Hepatocyte (in vitro differentiated cells): ENCODE measurements around the gene MRPS31. TPM values are rescaled to one million over a fixed set of nuclear protein-coding genes. Genes with fewer than 3 reads are reported as not detected.

Experiments
- DNase-seq: peaks from one replicate; pipeline ENCODE4 v3.0.0-alpha.2; 2016; ENCODE audit warnings: low spot score
- H2AFZ ChIP-seq: fragments of 200-600 bp; sonication (generic); 2 replicates; pipeline ENCODE4 v1.6.0; 2016; ENCODE audit warnings: antibody characterized with exemption, mild to moderate bottlenecking
- H3K27ac ChIP-seq: fragments of 200-600 bp; sonication (generic); 2 replicates; pipeline ENCODE4 v1.5.1; 2016; ENCODE audit warnings: mild to moderate bottlenecking
- H3K27me3 ChIP-seq: fragments of 200-600 bp; sonication (generic); 2 replicates; pipeline ENCODE4 v1.6.1; 2016
- H3K36me3 ChIP-seq: fragments of 200-600 bp; sonication (generic); replicated peaks from 2 replicates; pipeline ENCODE4 v1.5.1; 2016; ENCODE audit warnings: low read depth; ENCODE audit not compliant: insufficient read depth
- H3K4me1 ChIP-seq: fragments of 200-600 bp; sonication (generic); 2 replicates; pipeline ENCODE4 v1.5.1; 2016; ENCODE audit warnings: mild to moderate bottlenecking, moderate library complexity; ENCODE audit not compliant: insufficient read depth
- H3K4me2 ChIP-seq: fragments of 200-600 bp; sonication (generic); 2 replicates; pipeline ENCODE4 v1.6.0; 2016
- H3K4me3 ChIP-seq: fragments of 200-600 bp; sonication (generic); 2 replicates; pipeline ENCODE4 v1.5.1; 2016; ENCODE audit warnings: mild to moderate bottlenecking
- H3K79me2 ChIP-seq: fragments of 200-600 bp; sonication (generic); 2 replicates; pipeline ENCODE4 v1.6.0; 2017; ENCODE audit warnings: mild to moderate bottlenecking
- H3K9me2 ChIP-seq: fragments of 200-600 bp; sonication (generic); replicated peaks from 2 replicates; pipeline ENCODE4 v1.6.0; 2017; ENCODE audit warnings: mild to moderate bottlenecking; ENCODE audit not compliant: insufficient read depth
- H3K9me3 ChIP-seq: fragments of 200-600 bp; sonication (generic); 2 replicates; pipeline ENCODE4 v1.5.1; 2016; ENCODE audit warnings: low read depth, mild to moderate bottlenecking
- H4K20me1 ChIP-seq: fragments of 200-600 bp; sonication (generic); 2 replicates; pipeline ENCODE4 v1.6.0; 2016; ENCODE audit warnings: mild to moderate bottlenecking; ENCODE audit not compliant: insufficient read depth, poor library complexity, severe bottlenecking
- EZH2 ChIP-seq: fragments of 200-600 bp; sonication (generic); IDR thresholded peaks from 2 replicates; pipeline ENCODE4 v1.6.1; 2016; ENCODE audit warnings: antibody characterized with exemption, mild to moderate bottlenecking, borderline replicate concordance
- EZH2phosphoT487 ChIP-seq: fragments of 200-600 bp; sonication (generic); IDR thresholded peaks from one replicate; pipeline ENCODE4 v1.6.1; 2018; ENCODE audit warnings: antibody characterized with exemption, mild to moderate bottlenecking, low read depth, moderate library complexity; ENCODE audit not compliant: unreplicated experiment, severe bottlenecking
- WGBS: methylation state at CpG from one replicate; pipeline ENCODE4 v1.1.6; 2016; ENCODE audit warnings: low lambda C conversion rate; ENCODE audit errors: missing lambda C conversion rate; 5-methylcytosine and 5-hydroxymethylcytosine counted together
- polyA plus RNA-seq: library from polyadenylated mRNA; unstranded; fragments of >200 nt; fragmentation: Nextera tagmentation; extraction: Ambion mirVana; gene quantifications from 2 replicates; pipeline ENCODE4 v1.2.1, GENCODE V29; 2016
- total RNA-seq: library from RNA; depleted of rRNA; stranded (reverse); fragments of >200 nt; gene quantifications from 2 replicates; pipeline ENCODE4 v1.2.3, GENCODE V29; 2014
- TF ChIP-seq, protein P1 (sequence below): fragments of 200-600 bp; sonication (generic); IDR thresholded peaks from 2 replicates; pipeline ENCODE4 v1.5.1; 2016; ENCODE audit warnings: antibody characterized with exemption, mild to moderate bottlenecking; ENCODE audit not compliant: poor library complexity

The MRPS31 gene
- total and polyA plus RNA-seq, 2 experiments from 2014 or later, result 27.7 to 34.6 TPM

DNA sequence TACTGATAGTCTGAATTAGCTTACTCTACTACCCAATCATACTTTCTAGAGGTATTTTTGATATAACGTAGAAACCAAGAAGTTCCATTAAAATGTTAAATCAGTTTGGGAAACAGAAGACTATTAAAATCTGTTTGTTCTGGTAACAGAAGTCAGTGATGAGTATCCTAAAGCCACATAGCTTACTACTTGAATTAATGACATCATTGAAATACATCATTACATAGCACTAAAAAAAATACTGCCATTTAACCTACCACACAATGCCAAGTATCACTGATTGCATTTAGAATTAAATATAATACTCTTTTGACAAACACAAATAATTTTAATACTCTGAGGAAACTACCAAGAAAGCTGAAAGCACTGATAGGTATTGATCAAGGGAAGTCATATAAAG, 5.4 kb downstream of the MRPS31 start:
- no peak overlapping the region for H3K27ac ChIP-seq
- 94% methylated on average over 1 of the region's 1 CpG for WGBS

DNA sequence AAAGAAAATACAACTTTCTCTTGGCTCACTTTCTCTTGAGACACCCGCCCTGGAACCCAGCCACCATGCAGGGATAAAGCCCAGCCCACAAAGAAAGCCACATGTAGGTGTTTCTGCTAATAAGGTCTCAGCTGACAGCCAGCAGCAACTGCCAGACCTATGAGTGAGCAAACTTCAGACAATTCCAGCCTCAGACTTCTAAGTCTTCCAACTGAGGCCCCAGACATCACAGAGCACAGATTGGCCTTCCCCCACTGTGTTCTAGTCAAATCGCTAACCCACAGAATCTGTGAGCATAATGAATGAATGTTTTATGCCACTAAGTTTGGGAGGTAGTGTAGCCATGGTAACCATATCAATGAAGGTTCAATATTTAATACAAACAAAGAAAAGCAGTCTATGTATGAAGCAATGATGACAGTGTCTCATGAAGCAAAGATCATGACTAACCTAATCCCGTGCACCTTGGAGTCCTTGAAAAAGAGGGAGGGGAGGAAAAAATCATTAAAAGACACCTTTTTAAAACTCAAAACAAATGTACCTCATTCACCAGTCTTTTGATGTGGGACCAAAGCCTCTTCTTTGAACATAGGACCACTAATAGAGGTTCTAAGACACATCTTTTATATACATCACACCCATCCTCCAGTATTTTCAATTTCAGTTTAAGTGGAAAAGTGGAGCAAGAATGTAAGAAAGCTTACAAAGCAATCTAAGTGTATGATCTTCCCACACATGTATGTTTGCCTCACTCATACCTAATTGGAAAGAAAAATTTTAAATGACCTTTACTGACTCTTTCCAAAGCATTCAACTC, 6.2 kb downstream of the MRPS31 start:
- Histone ChIP-seq H3K27ac (no peak overlapping the region), H2AFZ (no peak overlapping the region), H3K79me2 (peaks cover 16% of the 10 kb centered on the region), H3K27me3 (no peaks in the 10 kb centered on the region), H3K9me2 (no peaks in the 10 kb centered on the region), H3K36me3 (no peaks in the 10 kb centered on the region), H3K9me3 (no peaks in the 10 kb centered on the region), H3K4me2 (no peak overlapping the region), H3K4me1 (peaks cover 4% of the 10 kb centered on the region), H3K4me3 (no peak overlapping the region), H4K20me1 (no peaks in the 10 kb centered on the region)
- DNase-seq, result no peak
- WGBS, result 91% methylated on average over 3 of the region's 3 CpGs
- no peak for TF ChIP-seq EZH2
- TF ChIP-seq EZH2phosphoT487, result no peak
- TF ChIP-seq, protein P1, sequence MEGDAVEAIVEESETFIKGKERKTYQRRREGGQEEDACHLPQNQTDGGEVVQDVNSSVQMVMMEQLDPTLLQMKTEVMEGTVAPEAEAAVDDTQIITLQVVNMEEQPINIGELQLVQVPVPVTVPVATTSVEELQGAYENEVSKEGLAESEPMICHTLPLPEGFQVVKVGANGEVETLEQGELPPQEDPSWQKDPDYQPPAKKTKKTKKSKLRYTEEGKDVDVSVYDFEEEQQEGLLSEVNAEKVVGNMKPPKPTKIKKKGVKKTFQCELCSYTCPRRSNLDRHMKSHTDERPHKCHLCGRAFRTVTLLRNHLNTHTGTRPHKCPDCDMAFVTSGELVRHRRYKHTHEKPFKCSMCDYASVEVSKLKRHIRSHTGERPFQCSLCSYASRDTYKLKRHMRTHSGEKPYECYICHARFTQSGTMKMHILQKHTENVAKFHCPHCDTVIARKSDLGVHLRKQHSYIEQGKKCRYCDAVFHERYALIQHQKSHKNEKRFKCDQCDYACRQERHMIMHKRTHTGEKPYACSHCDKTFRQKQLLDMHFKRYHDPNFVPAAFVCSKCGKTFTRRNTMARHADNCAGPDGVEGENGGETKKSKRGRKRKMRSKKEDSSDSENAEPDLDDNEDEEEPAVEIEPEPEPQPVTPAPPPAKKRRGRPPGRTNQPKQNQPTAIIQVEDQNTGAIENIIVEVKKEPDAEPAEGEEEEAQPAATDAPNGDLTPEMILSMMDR, result no peak

More for the DNA sequence above, 5.4 kb downstream of the MRPS31 start:
- no peak for DNase-seq
- Histone ChIP-seq H3K4me2 (no peak overlapping the region), H2AFZ (no peak overlapping the region), H3K9me3 (no peaks in the 10 kb centered on the region), H3K27me3 (no peaks in the 10 kb centered on the region), H3K9me2 (no peaks in the 10 kb centered on the region), H3K4me1 (peaks cover 8% of the 10 kb centered on the region), H3K79me2 (peaks cover 16% of the 10 kb centered on the region), H3K4me3 (no peak overlapping the region), H3K36me3 (no peaks in the 10 kb centered on the region), H4K20me1 (no peaks in the 10 kb centered on the region)
- TF ChIP-seq EZH2 (no peak), EZH2phosphoT487 (no peak)
- TF ChIP-seq, protein P1, result no peak

DNA sequence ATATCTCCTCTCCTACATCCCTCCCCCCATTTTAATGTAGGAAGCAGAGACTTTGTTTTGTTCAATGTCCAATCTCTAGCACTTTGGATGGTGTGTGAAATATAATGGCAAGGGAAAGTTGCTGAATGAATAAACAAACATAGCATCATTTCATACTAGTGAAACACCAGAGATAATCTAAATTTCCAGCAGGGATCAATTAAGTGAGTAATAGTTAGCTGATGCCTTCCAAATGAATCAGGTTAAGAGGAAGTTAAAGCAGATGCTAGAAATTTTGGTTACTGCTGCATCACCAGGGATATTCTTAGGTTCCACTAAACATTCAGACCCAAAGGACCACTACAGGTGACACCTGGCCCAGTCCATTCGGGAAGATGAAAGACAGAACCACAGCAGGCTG, 8.1 kb downstream of the MRPS31 start:
- Histone ChIP-seq H3K9me3 (no peaks in the 10 kb centered on the region), H3K79me2 (peaks cover 15% of the 10 kb centered on the region), H3K27me3 (no peaks in the 10 kb centered on the region), H3K4me2 (no peak overlapping the region), H3K4me1 (no peaks in the 10 kb centered on the region), H4K20me1 (no peaks in the 10 kb centered on the region), H3K36me3 (no peaks in the 10 kb centered on the region), H3K27ac (no peak overlapping the region), H2AFZ (no peak overlapping the region), H3K9me2 (no peaks in the 10 kb centered on the region), H3K4me3 (no peak overlapping the region)
- 100% methylated on average over 1 of the region's 1 CpG for WGBS
- TF ChIP-seq, protein P1, result no peak
- TF ChIP-seq EZH2phosphoT487 (no peak), EZH2 (no peak)
- DNase-seq, result no peak
